GM23248 (cell line): ENCODE results near the gene MBD4.

Experiments
- EZH2 ChIP-seq: fragments of 200-600 bp; sonication (generic); IDR thresholded peaks from 2 replicates; pipeline ENCODE4 v1.6.1; 2018; ENCODE audit warnings: antibody characterized with exemption, mild to moderate bottlenecking; ENCODE audit not compliant: insufficient read depth, poor library complexity, severe bottlenecking
- EZH2phosphoT487 ChIP-seq: fragments of 200-600 bp; sonication (generic); IDR thresholded peaks from 2 replicates; pipeline ENCODE4 v1.6.1; 2018; ENCODE audit warnings: antibody characterized with exemption, moderate library complexity, mild to moderate bottlenecking, low read depth; ENCODE audit not compliant: insufficient read depth

DNA sequence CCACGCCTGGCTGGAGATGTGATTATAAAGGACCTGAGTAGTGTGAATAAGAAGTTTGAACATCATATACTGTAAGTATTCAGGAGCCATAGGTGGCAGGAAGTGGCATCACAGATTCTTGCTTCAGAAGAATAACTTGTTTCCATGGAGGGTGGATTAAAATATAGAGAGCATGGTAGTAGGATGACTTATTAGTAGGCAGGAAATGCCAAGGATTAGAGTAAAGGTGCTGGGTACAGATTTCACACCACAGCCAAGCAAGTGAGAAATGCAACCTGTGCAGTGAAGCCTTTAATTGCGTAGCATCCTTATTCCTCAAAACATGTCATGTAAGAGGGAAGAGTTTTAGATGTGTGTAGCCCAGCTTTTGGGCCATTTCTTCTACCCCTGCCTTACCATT lies 31.1 kb upstream of the MBD4 start:
- TF ChIP-seq EZH2: no peak
- TF ChIP-seq EZH2phosphoT487: no peak
